ENCODE results near the gene OPRM1. TPM values are rescaled to one million over a fixed set of nuclear protein-coding genes. Genes with fewer than 3 reads are reported as not detected.

Gene OPRM1
- polyA plus RNA-seq (2012; ENCODE audit: insufficient read length, low read depth): not detected

GRCh38 chr6:154039231-154039842 lies at the start of gene OPRM1:
TSS of gene OPRM1 (plus strand) at chr6:154039240. CDS start at chr6:154039545, 305 bp downstream.
- TF ChIP-seq TAF1 (IDR thresholded peaks at IDR 0.05; ENCODE audit: borderline replicate concordance, insufficient read depth, low read length): no peak
- TF ChIP-seq REST (IDR thresholded peaks at IDR 0.05; ENCODE audit: insufficient read depth in 1 of 2, low read depth in 2 of 2, low read length in 2 of 2): peak; percentile 97 to 98

- TF ChIP-seq REST (IDR thresholded peaks at IDR 0.05; ENCODE audit: insufficient read depth in 1 of 2, low read depth in 2 of 2, low read length in 2 of 2) (no peak), TAF1 (IDR thresholded peaks at IDR 0.05; ENCODE audit: borderline replicate concordance, insufficient read depth, low read length) (no peak), FOXP2 (optimal IDR thresholded peaks at IDR 0.05; ENCODE audit: borderline replicate concordance, extremely low read depth, extremely low read length, insufficient read depth) (no peak), POLR2AphosphoS5 (IDR thresholded peaks at IDR 0.05; ENCODE audit: low read depth, low read length) (no peak), SIN3A (IDR thresholded peaks at IDR 0.05; ENCODE audit: borderline replicate concordance, insufficient read depth, low read length) (no peak)
Measured at GRCh38 chr6:153989989-153990388, 49.1 kb upstream of the OPRM1 start.

- no peak for TF ChIP-seq TAF1 (IDR thresholded peaks at IDR 0.05; ENCODE audit: borderline replicate concordance, insufficient read depth, low read length)
- no peak for TF ChIP-seq REST (IDR thresholded peaks at IDR 0.05; ENCODE audit: insufficient read depth in 1 of 2, low read depth in 2 of 2, low read length in 2 of 2)
- TF ChIP-seq FOXP2 (optimal IDR thresholded peaks at IDR 0.05; ENCODE audit: borderline replicate concordance, extremely low read depth, extremely low read length, insufficient read depth): no peak
Measured at GRCh38 chr6:153994004-153994403, 45.0 kb upstream of the OPRM1 start.

- TF ChIP-seq TAF1 (IDR thresholded peaks at IDR 0.05; ENCODE audit: borderline replicate concordance, insufficient read depth, low read length) (no peak), REST (IDR thresholded peaks at IDR 0.05; ENCODE audit: insufficient read depth in 1 of 2, low read depth in 2 of 2, low read length in 2 of 2) (no peak), FOXP2 (optimal IDR thresholded peaks at IDR 0.05; ENCODE audit: borderline replicate concordance, extremely low read depth, extremely low read length, insufficient read depth) (no peak), POLR2AphosphoS5 (IDR thresholded peaks at IDR 0.05; ENCODE audit: low read depth, low read length) (no peak), SIN3A (IDR thresholded peaks at IDR 0.05; ENCODE audit: borderline replicate concordance, insufficient read depth, low read length) (no peak)
Measured at GRCh38 chr6:153994811-153995210, 44.2 kb upstream of the OPRM1 start.

- TF ChIP-seq FOXP2 (optimal IDR thresholded peaks at IDR 0.05; ENCODE audit: borderline replicate concordance, extremely low read depth, extremely low read length, insufficient read depth): no peak
- no peak for TF ChIP-seq TAF1 (IDR thresholded peaks at IDR 0.05; ENCODE audit: borderline replicate concordance, insufficient read depth, low read length)
- TF ChIP-seq SIN3A (IDR thresholded peaks at IDR 0.05; ENCODE audit: borderline replicate concordance, insufficient read depth, low read length): no peak
- no peak for TF ChIP-seq POLR2AphosphoS5 (IDR thresholded peaks at IDR 0.05; ENCODE audit: low read depth, low read length)
- no peak for TF ChIP-seq REST (IDR thresholded peaks at IDR 0.05; ENCODE audit: insufficient read depth in 1 of 2, low read depth in 2 of 2, low read length in 2 of 2)
Measured at GRCh38 chr6:153997221-153997620, 41.8 kb upstream of the OPRM1 start.
